HL-60 (cell line): ENCODE measurements around the gene ZNF580.

Source experiments
- DNase-seq, 2 experiments: peaks; one replicate each; pipeline ENCODE4 v3.0.0-alpha.2; 2010 to 2020; ENCODE audit warnings: low read depth in 1 of 2, low spot score in 1 of 2
- H3K27ac ChIP-seq: fragments of 250-450 bp; sonication (Bioruptor Pico); replicated peaks from 2 replicates; pipeline ENCODE4 v1.5.1; 2020; ENCODE audit warnings: mild to moderate bottlenecking, moderate library complexity
- H3K27me3 ChIP-seq: fragments of 250-450 bp; sonication (Bioruptor Pico); 2 replicates; pipeline ENCODE4 v1.5.1; 2021; ENCODE audit warnings: mild to moderate bottlenecking, moderate library complexity; ENCODE audit not compliant: insufficient read depth, poor library complexity, severe bottlenecking
- H3K4me3 ChIP-seq: replicated peaks from 2 replicates; pipeline ENCODE4 v1.5.1; 2011; ENCODE audit warnings: mild to moderate bottlenecking, control low read depth, low read length; ENCODE audit not compliant: insufficient read depth
- CTCF ChIP-seq: IDR thresholded peaks from one replicate; pipeline ENCODE4 v1.5.1; 2011; ENCODE audit warnings: low read length, control low read depth, inconsistent platforms; ENCODE audit not compliant: insufficient read depth
- GABPA ChIP-seq: IDR thresholded peaks from 2 replicates; pipeline ENCODE4 v1.6.1; 2012; ENCODE audit warnings: low read depth
- POLR2AphosphoS5 ChIP-seq: IDR thresholded peaks from 2 replicates; pipeline ENCODE4 v1.6.1; 2012; ENCODE audit warnings: low read depth
- REST ChIP-seq: IDR thresholded peaks from 2 replicates; pipeline ENCODE4 v1.6.1; 2012; ENCODE audit warnings: low read depth; ENCODE audit not compliant: insufficient replicate concordance
- SPI1 ChIP-seq: IDR thresholded peaks from 2 replicates; pipeline ENCODE4 v1.6.1; 2012; ENCODE audit warnings: low read depth, mild to moderate bottlenecking, borderline replicate concordance

Gene ZNF580

GRCh38 chr19:55650602-55651230 lies 9.9 kb downstream of the ZNF580 start:
- Histone ChIP-seq H3K27ac (no peak overlapping the region), H3K4me3 (no peak overlapping the region), H3K27me3 (no peaks in the 10 kb centered on the region)
- DNase-seq = no peak
- no peak for TF ChIP-seq CTCF
- TF ChIP-seq GABPA = no peak
- no peak for TF ChIP-seq POLR2AphosphoS5
- no peak for TF ChIP-seq SPI1
- no peak for TF ChIP-seq REST

GRCh38 chr19:55651236-55651635 lies 10.4 kb downstream of the ZNF580 start:
- Histone ChIP-seq H3K4me3 (no peak overlapping the region), H3K27ac (no peak overlapping the region), H3K27me3 (no peaks in the 10 kb centered on the region)
- TF ChIP-seq SPI1 = no peak
- TF ChIP-seq GABPA = no peak
- TF ChIP-seq POLR2AphosphoS5 = no peak
- no peak for TF ChIP-seq CTCF
- TF ChIP-seq REST = no peak
- DNase-seq = no peak

- Histone ChIP-seq H3K27ac (no peak overlapping the region), H3K27me3 (no peaks in the 10 kb centered on the region), H3K4me3 (no peak overlapping the region)
- TF ChIP-seq SPI1 = no peak
- TF ChIP-seq GABPA = no peak
- no peak for TF ChIP-seq CTCF
- TF ChIP-seq POLR2AphosphoS5 = no peak
- TF ChIP-seq REST = no peak
- no peak for DNase-seq
These were observed 11.7 kb downstream of the ZNF580 start for GRCh38 chr19:55652311-55653128.
